CD4-positive, alpha-beta T cell treated with Interleukin-15 for 4 hours (primary cell): ENCODE measurements around the gene KIFC3.
"Not testable (repeated sequence)": the region's sequence is repeated elsewhere in the genome, so short reads cannot be mapped to it uniquely, and the experiment has no call there.

ENCODE experiments used
- DNase-seq: peaks from one replicate; pipeline ENCODE4 v3.0.0-alpha.2; 2020; ENCODE audit warnings: low spot score

The KIFC3 gene

GRCh38 chr16:57786632-57787518 lies 15.4 kb downstream of the KIFC3 start:
- DNase-seq, result no peak

GRCh38 chr16:57785924-57786323 lies 16.4 kb downstream of the KIFC3 start:
- no peak for DNase-seq

GRCh38 chr16:57785385-57785784 lies 16.9 kb downstream of the KIFC3 start:
- DNase-seq, result no peak

GRCh38 chr16:57784334-57784733 lies 18.0 kb downstream of the KIFC3 start:
- no peak for DNase-seq

- no peak for DNase-seq
These were observed 18.4 kb downstream of the KIFC3 start for GRCh38 chr16:57783883-57784282.

GRCh38 chr16:57783116-57783515 lies 19.2 kb downstream of the KIFC3 start:
- DNase-seq, result no peak

GRCh38 chr16:57782607-57783055 lies 19.7 kb downstream of the KIFC3 start:
- DNase-seq, result not testable (repeated sequence)

- no peak for DNase-seq
These were observed 20.3 kb downstream of the KIFC3 start for GRCh38 chr16:57781741-57782606.

GRCh38 chr16:57781349-57781740 lies 20.9 kb downstream of the KIFC3 start:
- no peak for DNase-seq

GRCh38 chr16:57779836-57780235 lies 22.5 kb downstream of the KIFC3 start:
- DNase-seq, result not testable (repeated sequence)

GRCh38 chr16:57778658-57779057 lies 23.6 kb downstream of the KIFC3 start:
- DNase-seq, result no peak

GRCh38 chr16:57775661-57776469 lies 26.4 kb downstream of the KIFC3 start:
- no peak for DNase-seq

- DNase-seq, result no peak
These were observed 27.5 kb downstream of the KIFC3 start for GRCh38 chr16:57774705-57775285.

- DNase-seq, result no peak
These were observed 28.5 kb downstream of the KIFC3 start for GRCh38 chr16:57773655-57774295.

- DNase-seq, result no peak
These were observed 29.3 kb downstream of the KIFC3 start for GRCh38 chr16:57773019-57773418.

- no peak for DNase-seq
These were observed 31.0 kb downstream of the KIFC3 start for GRCh38 chr16:57771141-57771785.

- DNase-seq, result no peak
These were observed 31.9 kb downstream of the KIFC3 start for GRCh38 chr16:57770361-57770760.

- no peak for DNase-seq
These were observed 32.6 kb downstream of the KIFC3 start for GRCh38 chr16:57769541-57770145.

- no peak for DNase-seq
These were observed 35.5 kb downstream of the KIFC3 start for GRCh38 chr16:57766714-57767348.
